Ishikawa (cell line): ENCODE results near the gene HNF1A.

Experiments
- CEBPB ChIP-seq: IDR thresholded peaks from 2 replicates; pipeline ENCODE4 v1.6.1; 2012
- CREB1 ChIP-seq: IDR thresholded peaks from 2 replicates; pipeline ENCODE4 v1.6.1; 2012; ENCODE audit warnings: low read depth
- EGR1 ChIP-seq: IDR thresholded peaks from 2 replicates; pipeline ENCODE4 v1.6.1; 2012
- EP300 ChIP-seq: IDR thresholded peaks from 2 replicates; pipeline ENCODE4 v1.6.1; 2012; ENCODE audit warnings: borderline replicate concordance
- FOXM1 ChIP-seq: IDR thresholded peaks from 2 replicates; pipeline ENCODE4 v1.6.1; 2012; ENCODE audit warnings: low read depth, borderline replicate concordance
- MAX ChIP-seq: IDR thresholded peaks from 2 replicates; pipeline ENCODE4 v1.6.1; 2012
- NFIC ChIP-seq: IDR thresholded peaks from 2 replicates; pipeline ENCODE4 v1.6.1; 2012
- RAD21 ChIP-seq: IDR thresholded peaks from 2 replicates; pipeline ENCODE4 v1.6.1; 2012; ENCODE audit warnings: low read depth
- REST ChIP-seq: IDR thresholded peaks from 2 replicates; pipeline ENCODE4 v1.6.1; 2012; ENCODE audit warnings: low read depth, mild to moderate bottlenecking
- TAF1 ChIP-seq: IDR thresholded peaks from 2 replicates; pipeline ENCODE4 v1.6.1; 2012; ENCODE audit warnings: low read depth, mild to moderate bottlenecking
- TCF12 ChIP-seq: IDR thresholded peaks from 2 replicates; pipeline ENCODE4 v1.6.1; 2012; ENCODE audit warnings: low read depth
- TEAD4 ChIP-seq: IDR thresholded peaks from 2 replicates; pipeline ENCODE4 v1.6.1; 2012
- USF1 ChIP-seq: IDR thresholded peaks from 2 replicates; pipeline ENCODE4 v1.6.1; 2012
- YY1 ChIP-seq: IDR thresholded peaks from 2 replicates; pipeline ENCODE4 v1.6.1; 2012; ENCODE audit warnings: low read depth
- ZBTB7A ChIP-seq: IDR thresholded peaks from 2 replicates; pipeline ENCODE4 v1.6.1; 2012; ENCODE audit warnings: low read depth

The HNF1A gene

GRCh38 chr12:121008347-121009098, 30.2 kb downstream of the HNF1A start:
- TF ChIP-seq CREB1 = no peak
- TF ChIP-seq RAD21 = no peak
- no peak for TF ChIP-seq FOXM1
- TF ChIP-seq TAF1 = no peak
- TF ChIP-seq CEBPB = no peak
- no peak for TF ChIP-seq REST

GRCh38 chr12:121009741-121010140, 31.4 kb downstream of the HNF1A start:
- no peak for TF ChIP-seq CEBPB
- TF ChIP-seq TEAD4 = peak; percentile 72
- no peak for TF ChIP-seq TCF12
- TF ChIP-seq REST = no peak
- TF ChIP-seq FOXM1 = no peak
- TF ChIP-seq ZBTB7A = no peak
- TF ChIP-seq EP300 = no peak
- peak; percentile 51; the same call in 1 of the 2 replicates for TF ChIP-seq RAD21
- no peak for TF ChIP-seq CREB1
- TF ChIP-seq MAX = no peak
- TF ChIP-seq TAF1 = no peak
- TF ChIP-seq YY1 = no peak
- no peak for TF ChIP-seq USF1
- no peak for TF ChIP-seq EGR1
- no peak for TF ChIP-seq NFIC

GRCh38 chr12:121010860-121011259, 32.5 kb downstream of the HNF1A start:
- TF ChIP-seq REST = no peak
- no peak for TF ChIP-seq CEBPB
- TF ChIP-seq RAD21 = no peak
- TF ChIP-seq FOXM1 = no peak
- TF ChIP-seq USF1 = no peak
- no peak for TF ChIP-seq ZBTB7A
- no peak for TF ChIP-seq CREB1
- no peak for TF ChIP-seq EP300

GRCh38 chr12:121011820-121012219, 33.5 kb downstream of the HNF1A start:
- no peak for TF ChIP-seq TEAD4
- no peak for TF ChIP-seq CREB1
- no peak for TF ChIP-seq MAX
- no peak for TF ChIP-seq ZBTB7A
- TF ChIP-seq YY1 = no peak
- no peak for TF ChIP-seq REST
- no peak for TF ChIP-seq RAD21
- TF ChIP-seq CEBPB = no peak
- TF ChIP-seq TAF1 = no peak
- TF ChIP-seq TCF12 = no peak
- no peak for TF ChIP-seq EP300
- TF ChIP-seq NFIC = no peak
